PFSK-1 (cell line): ENCODE data around the gene GSE1.

ENCODE experiments used
- FOXP2 ChIP-seq: optimal IDR thresholded peaks from 2 replicates; pipeline ENCODE3; 2011; ENCODE audit warnings: borderline replicate concordance, control low read depth, inconsistent platforms; ENCODE audit not compliant: insufficient read depth; ENCODE audit errors: extremely low read length, extremely low read depth
- POLR2AphosphoS5 ChIP-seq: IDR thresholded peaks from 2 replicates; pipeline ENCODE4 v1.6.1; 2012; ENCODE audit warnings: low read depth, mild to moderate bottlenecking, control low read depth, low read length, moderate library complexity
- SIN3A ChIP-seq: IDR thresholded peaks from 2 replicates; pipeline ENCODE4 v1.6.1; 2012; ENCODE audit warnings: mild to moderate bottlenecking, low read length, moderate library complexity, borderline replicate concordance; ENCODE audit not compliant: insufficient read depth
- TAF1 ChIP-seq: IDR thresholded peaks from 2 replicates; pipeline ENCODE4 v1.6.1; 2012; ENCODE audit warnings: low read length, control low read depth, borderline replicate concordance; ENCODE audit not compliant: insufficient read depth
- TF ChIP-seq, protein P1 (sequence below), 2 experiments: IDR thresholded peaks; 2 replicates each; pipeline versions ENCODE4 v1.6.1 to v1.8.0; 2011 to 2012; ENCODE audit warnings: low read depth in 2 of 2, low read length in 2 of 2, control low read depth in 1 of 2, inconsistent platforms in 1 of 2, mild to moderate bottlenecking in 1 of 2, moderate library complexity in 1 of 2; ENCODE audit not compliant: insufficient read depth in 1 of 2

Gene GSE1

DNA sequence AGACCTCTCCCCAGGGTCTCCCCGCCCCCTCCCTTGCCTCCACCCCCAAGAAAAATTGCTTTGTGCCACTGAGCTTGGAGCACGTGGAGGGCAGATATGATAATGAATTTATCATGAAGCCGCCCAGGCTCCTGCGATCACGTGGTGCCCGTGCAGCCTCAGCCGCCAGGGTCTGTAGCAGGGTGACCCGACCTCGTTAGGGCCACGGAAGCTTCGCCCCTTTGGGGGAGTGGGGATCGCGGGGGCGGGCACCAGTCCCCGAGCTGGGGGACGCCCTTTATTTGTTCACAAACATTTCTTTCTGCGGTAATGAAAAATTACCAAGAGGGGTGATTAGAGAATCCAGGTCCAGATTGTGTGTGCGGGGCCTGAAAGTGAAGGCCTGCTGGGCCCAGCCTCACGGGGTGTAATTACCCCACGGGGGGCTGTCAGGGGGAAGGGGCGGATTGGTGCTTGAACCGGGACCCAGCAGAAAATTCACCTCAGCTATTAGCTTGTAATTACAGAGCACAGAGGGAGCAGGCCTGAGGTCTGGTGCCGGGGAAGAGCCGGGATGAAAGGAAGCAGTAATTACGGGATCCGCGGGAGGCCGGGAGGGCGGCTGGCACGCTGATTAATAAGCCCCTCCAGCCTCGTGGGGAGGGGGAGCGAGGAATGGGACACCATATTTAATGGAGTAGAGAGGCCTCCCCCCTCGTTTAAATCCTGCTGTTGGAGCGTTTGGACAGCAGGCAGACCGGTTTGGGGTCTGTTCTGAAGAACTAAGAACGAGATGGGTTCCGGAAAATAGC is 13.3 kb downstream of the GSE1 start:
- TF ChIP-seq FOXP2 (no peak), POLR2AphosphoS5 (no peak), TAF1 (no peak), SIN3A (no peak)
- TF ChIP-seq, protein P1, sequence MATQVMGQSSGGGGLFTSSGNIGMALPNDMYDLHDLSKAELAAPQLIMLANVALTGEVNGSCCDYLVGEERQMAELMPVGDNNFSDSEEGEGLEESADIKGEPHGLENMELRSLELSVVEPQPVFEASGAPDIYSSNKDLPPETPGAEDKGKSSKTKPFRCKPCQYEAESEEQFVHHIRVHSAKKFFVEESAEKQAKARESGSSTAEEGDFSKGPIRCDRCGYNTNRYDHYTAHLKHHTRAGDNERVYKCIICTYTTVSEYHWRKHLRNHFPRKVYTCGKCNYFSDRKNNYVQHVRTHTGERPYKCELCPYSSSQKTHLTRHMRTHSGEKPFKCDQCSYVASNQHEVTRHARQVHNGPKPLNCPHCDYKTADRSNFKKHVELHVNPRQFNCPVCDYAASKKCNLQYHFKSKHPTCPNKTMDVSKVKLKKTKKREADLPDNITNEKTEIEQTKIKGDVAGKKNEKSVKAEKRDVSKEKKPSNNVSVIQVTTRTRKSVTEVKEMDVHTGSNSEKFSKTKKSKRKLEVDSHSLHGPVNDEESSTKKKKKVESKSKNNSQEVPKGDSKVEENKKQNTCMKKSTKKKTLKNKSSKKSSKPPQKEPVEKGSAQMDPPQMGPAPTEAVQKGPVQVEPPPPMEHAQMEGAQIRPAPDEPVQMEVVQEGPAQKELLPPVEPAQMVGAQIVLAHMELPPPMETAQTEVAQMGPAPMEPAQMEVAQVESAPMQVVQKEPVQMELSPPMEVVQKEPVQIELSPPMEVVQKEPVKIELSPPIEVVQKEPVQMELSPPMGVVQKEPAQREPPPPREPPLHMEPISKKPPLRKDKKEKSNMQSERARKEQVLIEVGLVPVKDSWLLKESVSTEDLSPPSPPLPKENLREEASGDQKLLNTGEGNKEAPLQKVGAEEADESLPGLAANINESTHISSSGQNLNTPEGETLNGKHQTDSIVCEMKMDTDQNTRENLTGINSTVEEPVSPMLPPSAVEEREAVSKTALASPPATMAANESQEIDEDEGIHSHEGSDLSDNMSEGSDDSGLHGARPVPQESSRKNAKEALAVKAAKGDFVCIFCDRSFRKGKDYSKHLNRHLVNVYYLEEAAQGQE (IDR thresholded peaks at IDR 0.05; ENCODE audit: insufficient read depth in 1 of 2, low read depth in 2 of 2, low read length in 2 of 2): no peak

DNA sequence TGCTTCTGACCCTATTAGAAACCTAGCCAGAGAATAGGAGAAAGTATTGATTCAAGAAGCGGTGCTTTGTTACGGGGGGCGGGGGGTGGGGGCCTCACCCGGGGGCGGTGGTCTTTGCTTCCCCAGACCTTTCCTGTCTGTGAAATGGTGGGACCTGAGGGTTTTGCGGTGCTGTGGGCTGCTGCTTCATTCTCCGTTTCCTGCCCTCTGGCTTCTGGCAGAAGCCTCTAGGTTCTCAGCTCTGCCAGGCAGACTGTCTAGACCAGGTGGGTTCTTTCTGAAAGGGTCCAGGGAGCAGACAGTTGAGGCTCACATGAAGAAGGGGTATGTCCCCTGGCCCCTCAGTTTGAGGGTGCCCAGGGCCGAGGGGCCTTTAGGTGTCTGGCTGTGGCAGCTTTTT is 14.0 kb downstream of the GSE1 start:
- TF ChIP-seq POLR2AphosphoS5: no peak
- no peak for TF ChIP-seq TAF1
- no peak for TF ChIP-seq SIN3A
- TF ChIP-seq, protein P1 (IDR thresholded peaks at IDR 0.05; ENCODE audit: insufficient read depth in 1 of 2, low read depth in 2 of 2, low read length in 2 of 2): no peak
- TF ChIP-seq FOXP2: no peak

DNA sequence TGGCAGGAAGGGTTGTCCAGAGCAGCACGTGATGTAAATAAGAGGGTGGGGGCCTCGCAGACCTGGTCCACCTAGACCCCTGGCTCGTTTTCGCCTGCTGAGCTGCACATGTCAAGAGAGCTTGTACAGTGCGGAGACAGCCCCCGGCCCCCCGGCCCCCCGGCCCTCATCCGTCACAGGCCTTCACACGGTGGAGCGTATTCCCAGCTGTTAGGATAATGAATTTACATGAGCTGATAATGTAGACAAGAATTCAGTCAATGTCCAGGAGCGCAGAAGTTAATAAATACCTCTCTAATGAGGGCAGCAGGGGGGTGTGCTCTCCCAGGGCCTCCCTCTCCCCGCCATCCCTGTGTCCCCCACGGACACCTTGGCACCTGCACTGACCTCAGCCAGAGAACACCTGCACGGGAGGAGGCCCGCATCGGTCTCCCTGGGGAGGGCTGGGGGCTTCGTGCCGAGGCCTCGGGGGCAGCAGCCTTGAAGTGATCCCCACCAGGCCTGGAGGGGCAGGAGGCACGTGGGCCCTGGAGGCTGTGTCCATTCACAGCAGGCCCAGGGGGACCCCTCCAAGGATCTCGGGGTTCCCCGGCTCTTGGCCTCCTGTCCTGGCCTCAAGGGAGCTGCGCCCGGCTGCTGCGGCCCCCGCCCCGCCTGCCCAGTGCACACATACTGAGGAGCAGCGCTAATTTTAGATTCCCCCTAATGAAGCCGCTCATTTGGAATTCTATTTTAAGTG is 14.6 kb downstream of the GSE1 start:
- TF ChIP-seq TAF1 (no peak), FOXP2 (no peak)

DNA sequence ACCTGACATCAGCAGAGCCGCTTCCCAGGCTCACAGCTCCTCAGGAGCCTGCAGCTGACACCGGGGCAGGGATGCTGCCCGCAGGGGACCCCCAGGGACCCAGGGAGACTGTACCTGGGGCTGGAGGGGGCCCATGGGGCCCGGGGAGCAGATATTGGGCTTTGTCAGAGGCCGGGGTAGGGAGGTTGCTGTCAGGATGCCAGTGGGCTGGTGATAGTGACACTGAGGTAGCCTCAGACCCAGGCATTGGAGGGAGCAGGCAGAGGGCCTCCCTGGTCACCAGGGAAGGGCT is 15.1 kb downstream of the GSE1 start:
- TF ChIP-seq, protein P1 (IDR thresholded peaks at IDR 0.05; ENCODE audit: insufficient read depth in 1 of 2, low read depth in 2 of 2, low read length in 2 of 2): no peak
- TF ChIP-seq FOXP2 (no peak), SIN3A (no peak), POLR2AphosphoS5 (no peak)

DNA sequence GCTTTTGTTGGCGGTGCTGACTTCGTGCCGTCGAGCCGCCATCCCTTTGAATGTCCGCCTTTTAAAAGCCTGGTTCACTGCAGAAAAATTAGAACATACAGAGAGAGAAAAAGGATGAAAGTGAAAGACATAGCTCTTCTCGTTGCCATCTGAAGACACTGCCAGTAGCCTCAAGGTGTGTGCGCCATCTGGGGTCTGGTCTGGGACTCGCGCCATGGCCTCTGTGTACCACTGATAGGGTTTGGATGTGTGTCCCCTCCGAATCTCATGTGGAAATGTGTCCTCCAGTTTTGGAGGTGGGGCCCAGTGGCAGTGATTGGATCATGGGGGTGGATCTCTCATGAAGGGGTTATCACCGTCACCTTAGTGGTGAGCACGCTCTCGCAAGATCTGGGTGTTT is 15.5 kb downstream of the GSE1 start:
- TF ChIP-seq FOXP2 (no peak), POLR2AphosphoS5 (no peak), SIN3A (no peak)
- TF ChIP-seq, protein P1 (IDR thresholded peaks at IDR 0.05; ENCODE audit: insufficient read depth in 1 of 2, low read depth in 2 of 2, low read length in 2 of 2): no peak
